ENCODE results near the gene DGKH. TPM values are rescaled to one million over a fixed set of nuclear protein-coding genes. Genes with fewer than 3 reads are reported as not detected.

DGKH gene
- total RNA-seq, 1 donor from 2014 or later: 45.1 TPM

DNA sequence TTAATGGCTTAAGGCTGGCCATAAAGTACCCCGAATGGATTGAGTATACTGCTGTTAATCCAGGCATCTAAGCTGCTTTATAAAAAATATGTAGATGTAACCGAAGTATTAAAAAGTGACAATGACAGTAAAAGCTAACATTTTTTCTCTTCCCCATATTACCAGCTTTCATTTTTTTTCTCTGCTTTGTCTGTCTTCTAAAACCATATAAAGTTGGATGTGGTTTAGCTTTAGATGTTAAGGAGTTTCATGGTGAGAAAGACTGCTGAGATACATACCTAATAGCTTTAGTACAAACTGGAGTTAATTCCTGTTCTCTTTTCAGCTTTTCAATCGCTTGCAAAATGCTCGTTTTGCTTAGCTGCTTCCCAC lies 224.3 kb downstream of the DGKH start:
- H3K4me3 Mint-ChIP-seq (ENCODE audit: unreplicated experiment): peak overlapping the region; percentile 98
- H3K27me3 Mint-ChIP-seq (ENCODE audit: unreplicated experiment): peaks cover 3% of the 10 kb centered on the region
- peaks cover 20% of the 10 kb centered on the region for H3K4me1 Mint-ChIP-seq (ENCODE audit: unreplicated experiment)
- H3K36me3 Mint-ChIP-seq (ENCODE audit: low read depth, unreplicated experiment): peaks cover 11% of the 10 kb centered on the region
- TF ChIP-seq, protein P1, sequence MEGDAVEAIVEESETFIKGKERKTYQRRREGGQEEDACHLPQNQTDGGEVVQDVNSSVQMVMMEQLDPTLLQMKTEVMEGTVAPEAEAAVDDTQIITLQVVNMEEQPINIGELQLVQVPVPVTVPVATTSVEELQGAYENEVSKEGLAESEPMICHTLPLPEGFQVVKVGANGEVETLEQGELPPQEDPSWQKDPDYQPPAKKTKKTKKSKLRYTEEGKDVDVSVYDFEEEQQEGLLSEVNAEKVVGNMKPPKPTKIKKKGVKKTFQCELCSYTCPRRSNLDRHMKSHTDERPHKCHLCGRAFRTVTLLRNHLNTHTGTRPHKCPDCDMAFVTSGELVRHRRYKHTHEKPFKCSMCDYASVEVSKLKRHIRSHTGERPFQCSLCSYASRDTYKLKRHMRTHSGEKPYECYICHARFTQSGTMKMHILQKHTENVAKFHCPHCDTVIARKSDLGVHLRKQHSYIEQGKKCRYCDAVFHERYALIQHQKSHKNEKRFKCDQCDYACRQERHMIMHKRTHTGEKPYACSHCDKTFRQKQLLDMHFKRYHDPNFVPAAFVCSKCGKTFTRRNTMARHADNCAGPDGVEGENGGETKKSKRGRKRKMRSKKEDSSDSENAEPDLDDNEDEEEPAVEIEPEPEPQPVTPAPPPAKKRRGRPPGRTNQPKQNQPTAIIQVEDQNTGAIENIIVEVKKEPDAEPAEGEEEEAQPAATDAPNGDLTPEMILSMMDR (IDR thresholded peaks at IDR 0.05; ENCODE audit: unreplicated experiment): no peak
- no peaks in the 10 kb centered on the region for H3K9me3 Mint-ChIP-seq (ENCODE audit: unreplicated experiment)
- DNase-seq (ENCODE audit: low spot score): no peak
- peak overlapping the region; percentile 88 for H3K27ac Mint-ChIP-seq (ENCODE audit: unreplicated experiment)

DNA sequence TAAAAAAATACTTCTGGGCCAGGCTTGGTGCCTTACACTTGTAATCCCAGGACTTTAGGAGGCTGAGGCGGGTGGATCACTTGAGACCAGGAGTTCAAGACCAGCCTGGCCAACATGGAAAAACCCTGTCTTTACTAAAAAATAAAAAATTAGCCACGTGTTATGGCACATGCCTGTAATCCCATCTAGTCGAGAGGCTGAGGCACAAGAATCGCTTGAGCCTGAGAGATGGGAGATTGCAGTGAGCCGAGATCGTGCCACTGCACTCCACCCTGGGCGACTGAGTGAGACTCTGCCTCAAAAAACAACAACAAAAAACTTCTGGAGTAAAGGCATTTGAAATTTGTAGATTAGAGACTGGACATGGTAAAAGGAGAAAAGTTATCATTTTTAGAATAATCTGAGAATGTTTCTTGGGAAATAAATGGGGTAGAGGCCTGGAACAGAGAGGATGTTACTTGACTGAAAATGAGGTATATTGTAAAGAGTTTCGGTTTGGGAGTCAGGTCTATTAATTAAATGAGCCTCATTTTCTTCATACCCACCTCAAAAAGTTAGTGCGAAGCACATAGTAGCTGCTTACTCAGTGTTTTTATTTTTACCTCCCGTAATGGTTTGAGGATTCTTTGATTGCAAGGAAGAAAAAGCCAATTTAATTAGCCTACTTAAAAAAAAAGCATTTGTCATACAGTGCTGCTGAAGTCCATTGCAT lies 226.1 kb downstream of the DGKH start:
- H3K27me3 Mint-ChIP-seq (ENCODE audit: unreplicated experiment): peaks cover 3% of the 10 kb centered on the region
- no peak for DNase-seq (ENCODE audit: low spot score)
- TF ChIP-seq, protein P1 (IDR thresholded peaks at IDR 0.05; ENCODE audit: unreplicated experiment): no peak
- H3K4me1 Mint-ChIP-seq (ENCODE audit: unreplicated experiment): peaks cover 20% of the 10 kb centered on the region
- no peak overlapping the region for H3K4me3 Mint-ChIP-seq (ENCODE audit: unreplicated experiment)
- peaks cover 11% of the 10 kb centered on the region for H3K36me3 Mint-ChIP-seq (ENCODE audit: low read depth, unreplicated experiment)
- H3K9me3 Mint-ChIP-seq (ENCODE audit: unreplicated experiment): no peaks in the 10 kb centered on the region
- no peak overlapping the region for H3K27ac Mint-ChIP-seq (ENCODE audit: unreplicated experiment)

DNA sequence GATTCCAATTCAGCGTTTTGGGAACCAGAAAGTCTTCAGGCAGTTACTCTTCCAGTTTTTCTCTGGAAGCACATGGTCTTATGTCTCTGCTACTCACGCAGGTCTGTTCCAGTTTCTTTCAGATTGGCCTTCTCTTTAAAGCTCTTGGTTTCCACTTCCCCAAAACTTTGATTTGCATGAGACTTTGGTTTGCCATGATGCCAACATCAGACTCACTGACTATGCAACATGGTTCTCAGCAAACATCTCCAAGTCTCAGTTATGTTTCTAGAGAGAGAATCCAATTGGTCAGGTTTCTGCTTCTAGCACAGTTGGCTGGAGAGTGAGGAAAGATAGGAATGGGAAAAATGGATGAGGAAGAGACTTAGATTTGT lies 226.6 kb downstream of the DGKH start:
- no peak overlapping the region for H3K4me3 Mint-ChIP-seq (ENCODE audit: unreplicated experiment)
- no peaks in the 10 kb centered on the region for H3K9me3 Mint-ChIP-seq (ENCODE audit: unreplicated experiment)
- H3K36me3 Mint-ChIP-seq (ENCODE audit: low read depth, unreplicated experiment): peaks cover 11% of the 10 kb centered on the region
- TF ChIP-seq, protein P1 (IDR thresholded peaks at IDR 0.05; ENCODE audit: unreplicated experiment): no peak
- peak overlapping the region; percentile 33 for H3K27ac Mint-ChIP-seq (ENCODE audit: unreplicated experiment)
- DNase-seq (ENCODE audit: low spot score): no peak
- H3K27me3 Mint-ChIP-seq (ENCODE audit: unreplicated experiment): peaks cover 3% of the 10 kb centered on the region
- peaks cover 20% of the 10 kb centered on the region for H3K4me1 Mint-ChIP-seq (ENCODE audit: unreplicated experiment)

DNA sequence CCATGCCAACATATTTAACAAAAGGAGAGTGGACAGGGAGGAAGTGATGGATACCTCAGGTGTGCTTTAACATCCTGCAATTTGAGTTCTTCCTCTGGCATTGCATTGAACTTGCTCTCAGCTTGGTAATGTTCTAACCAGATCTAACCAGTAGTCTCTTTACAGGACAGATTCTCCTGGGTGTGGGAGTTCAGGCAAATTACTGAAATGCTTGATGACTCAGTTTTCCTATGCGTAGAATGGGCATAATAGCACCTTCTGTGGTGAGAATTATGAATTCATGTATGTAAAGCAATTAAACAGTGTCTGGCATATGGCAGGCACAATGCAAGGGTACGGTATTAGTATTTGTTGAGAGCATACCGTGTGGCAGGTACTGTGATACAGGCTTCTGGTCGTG lies 227.1 kb downstream of the DGKH start:
- peaks cover 20% of the 10 kb centered on the region for H3K4me1 Mint-ChIP-seq (ENCODE audit: unreplicated experiment)
- no peak overlapping the region for H3K4me3 Mint-ChIP-seq (ENCODE audit: unreplicated experiment)
- peaks cover 3% of the 10 kb centered on the region for H3K27me3 Mint-ChIP-seq (ENCODE audit: unreplicated experiment)
- no peak for DNase-seq (ENCODE audit: low spot score)
- TF ChIP-seq, protein P1 (IDR thresholded peaks at IDR 0.05; ENCODE audit: unreplicated experiment): no peak
- H3K36me3 Mint-ChIP-seq (ENCODE audit: low read depth, unreplicated experiment): peaks cover 7% of the 10 kb centered on the region
- H3K9me3 Mint-ChIP-seq (ENCODE audit: unreplicated experiment): no peaks in the 10 kb centered on the region
- H3K27ac Mint-ChIP-seq (ENCODE audit: unreplicated experiment): peak overlapping the region; percentile 33

DNA sequence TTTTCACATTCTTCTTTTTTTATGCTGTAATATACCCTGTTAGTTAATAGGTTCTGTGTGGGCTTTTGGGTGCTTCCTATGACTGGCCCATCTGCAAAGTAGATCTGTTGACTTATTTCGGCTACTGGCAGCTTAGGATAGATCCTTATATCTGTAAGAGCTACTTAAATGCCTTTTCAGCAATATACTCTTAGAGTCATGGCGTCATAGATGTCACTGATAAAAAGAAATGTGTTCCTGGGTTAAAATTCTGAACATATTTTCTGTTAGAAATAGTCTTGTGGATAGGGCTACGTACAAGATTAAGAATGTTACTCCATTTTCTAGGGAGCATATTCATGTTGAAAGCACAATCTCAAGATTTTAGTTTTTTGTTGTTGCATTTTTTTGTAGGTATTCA lies 228.2 kb downstream of the DGKH start:
- no peak overlapping the region for H3K27ac Mint-ChIP-seq (ENCODE audit: unreplicated experiment)
- H3K27me3 Mint-ChIP-seq (ENCODE audit: unreplicated experiment): no peaks in the 10 kb centered on the region
- H3K4me3 Mint-ChIP-seq (ENCODE audit: unreplicated experiment): no peak overlapping the region
- TF ChIP-seq, protein P1 (IDR thresholded peaks at IDR 0.05; ENCODE audit: unreplicated experiment): no peak
- peaks cover 18% of the 10 kb centered on the region for H3K4me1 Mint-ChIP-seq (ENCODE audit: unreplicated experiment)
- H3K36me3 Mint-ChIP-seq (ENCODE audit: low read depth, unreplicated experiment): no peaks in the 10 kb centered on the region
- H3K9me3 Mint-ChIP-seq (ENCODE audit: unreplicated experiment): no peaks in the 10 kb centered on the region
- no peak for DNase-seq (ENCODE audit: low spot score)

Measured in endothelial cell (in vitro differentiated cells).